Mesenteric fat pad (tissue), 1 donor: ENCODE results near the gene DNAJB6. TPM values are rescaled to one million over a fixed set of nuclear protein-coding genes. Genes with fewer than 3 reads are reported as not detected.
A peak's percentile ranks its signal among the peaks of the same experiment; 100 is the strongest.

Experiments used
- DNase-seq: peaks from one replicate; pipeline ENCODE4 v3.0.0-alpha.2; 2020; ENCODE audit warnings: low spot score
- total RNA-seq: library from RNA; stranded (reverse); fragmentation: NEBNext Ultra II Directional; extraction: Animal tissue kit (Norgen Biotek cat#: 25700); gene quantifications from one replicate; pipeline ENCODE4 v1.2.1, GENCODE V29; 2021
- donor health status: DM: yes; HTN: yes; CAD: no.

Gene DNAJB6
- total RNA-seq, 1 donor from 2014 or later, result 110 TPM

- peak; percentile 33 for DNase-seq
Measured at GRCh38 chr7:157462840-157463239, 126.0 kb downstream of the DNAJB6 start.

GRCh38 chr7:157463245-157463644 is 126.4 kb downstream of the DNAJB6 start:
- no peak for DNase-seq

- DNase-seq, result peak; percentile 8
Measured at GRCh38 chr7:157464111-157464970, 127.5 kb downstream of the DNAJB6 start.

GRCh38 chr7:157464971-157465886 is 128.4 kb downstream of the DNAJB6 start:
- DNase-seq, result peak; percentile 71

- peak; percentile 86 for DNase-seq
Measured at GRCh38 chr7:157465891-157466866, 129.4 kb downstream of the DNAJB6 start.

GRCh38 chr7:157466867-157467261 is 130.1 kb downstream of the DNAJB6 start:
- DNase-seq, result peak; percentile 53

Other genes starting within 250 kb of the DNAJB6 start
- gene UBE3C, start 198.1 kb upstream of the DNAJB6 start, total RNA-seq, result 75.3 TPM